GM18505 (cell line): ENCODE data around the gene FAM193B.

Source experiments
- ATAC-seq: cut with Tn5 transposase; IDR thresholded peaks from one replicate; pipeline ENCODE4 v1.9.1; 2021; ENCODE audit not compliant: unreplicated experiment
- POLR2A ChIP-seq: IDR thresholded peaks from 4 replicates; pipeline ENCODE4 v1.6.1; 2011; ENCODE audit warnings: borderline replicate concordance; ENCODE audit not compliant: insufficient read depth, insufficient read length; ENCODE audit errors: extremely low read depth

The FAM193B gene

GRCh38 chr5:177557796-177558195 lies 3.4 kb upstream of the FAM193B start:
- no peak for TF ChIP-seq POLR2A
- ATAC-seq, result no peak

- no peak for ATAC-seq
- TF ChIP-seq POLR2A, result no peak
These were observed 2.8 kb upstream of the FAM193B start for GRCh38 chr5:177557041-177557647.

- no peak for TF ChIP-seq POLR2A
- no peak for ATAC-seq
These were observed 1.3 kb upstream of the FAM193B start for GRCh38 chr5:177555665-177556064.

- no peak for ATAC-seq
- TF ChIP-seq POLR2A, result no peak
These were observed 865 bp upstream of the FAM193B start for GRCh38 chr5:177555228-177555627.

- TF ChIP-seq POLR2A, result no peak
- ATAC-seq, result peak; percentile 41
These were observed 513 bp downstream of the FAM193B start for GRCh38 chr5:177553671-177554429.

GRCh38 chr5:177552839-177553455 lies 1.4 kb downstream of the FAM193B start:
- no peak for TF ChIP-seq POLR2A
- no peak for ATAC-seq

GRCh38 chr5:177550122-177550521 lies 4.2 kb downstream of the FAM193B start:
- ATAC-seq, result no peak
- TF ChIP-seq POLR2A, result no peak

GRCh38 chr5:177548495-177548894 lies 5.9 kb downstream of the FAM193B start:
- no peak for TF ChIP-seq POLR2A
- no peak for ATAC-seq

- no peak for ATAC-seq
- TF ChIP-seq POLR2A, result no peak
These were observed 6.6 kb downstream of the FAM193B start for GRCh38 chr5:177547736-177548135.

GRCh38 chr5:177546258-177546741 lies 8.1 kb downstream of the FAM193B start:
- no peak for TF ChIP-seq POLR2A
- ATAC-seq, result no peak

GRCh38 chr5:177545487-177546257 lies 8.7 kb downstream of the FAM193B start:
- ATAC-seq, result no peak

GRCh38 chr5:177542816-177543465 lies 11.4 kb downstream of the FAM193B start:
- TF ChIP-seq POLR2A, result no peak
- ATAC-seq, result no peak

More at GRCh38 chr5:177545487-177546257, 8.7 kb downstream of the FAM193B start:
- TF ChIP-seq POLR2A, result no peak

- no peak for ATAC-seq
- TF ChIP-seq POLR2A, result no peak
These were observed 13.9 kb downstream of the FAM193B start for GRCh38 chr5:177540438-177540837.
